ENCODE results near the gene SPOCK1. TPM values are rescaled to one million over a fixed set of nuclear protein-coding genes. Genes with fewer than 3 reads are reported as not detected.

SPOCK1 gene
- total RNA-seq = 2.6 and 14.5 TPM in 2 replicates

DNA sequence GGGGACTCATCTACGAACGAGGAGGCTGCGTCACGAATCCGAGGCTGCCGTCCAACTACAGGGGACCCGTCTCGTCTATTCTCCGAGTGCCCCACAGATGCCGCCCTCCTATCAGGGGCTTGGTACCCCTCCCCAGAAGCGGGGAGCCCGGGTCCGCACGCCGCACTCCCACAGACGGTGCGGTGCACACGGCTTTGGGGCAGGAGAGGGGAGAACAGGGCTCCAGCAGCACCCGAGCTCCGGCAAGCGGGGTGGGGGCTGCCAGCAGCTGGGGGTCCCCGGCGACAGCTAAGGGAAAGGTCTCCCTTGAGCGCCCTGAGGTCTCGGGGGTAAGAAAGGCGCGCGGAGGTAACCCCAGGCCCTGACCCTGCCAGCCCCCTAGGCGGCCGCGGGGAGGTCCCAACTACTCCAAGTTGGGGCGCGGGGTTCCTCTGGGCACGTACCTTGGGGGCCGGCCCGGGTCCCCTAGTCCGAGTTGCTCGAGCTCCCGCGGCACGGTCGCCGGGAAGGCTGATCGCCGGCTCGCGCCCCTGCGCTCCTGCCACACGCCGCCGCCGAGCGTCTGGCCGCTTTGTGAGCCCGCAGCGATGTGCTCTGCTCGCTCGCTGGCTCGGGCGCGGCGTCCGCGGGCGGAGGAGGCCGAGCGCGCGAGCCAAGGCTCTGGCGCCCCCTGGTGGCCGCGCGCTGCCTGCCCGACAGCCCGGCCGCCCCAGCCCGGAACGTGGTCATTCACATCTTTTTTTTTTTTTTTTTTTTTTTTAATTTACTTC, at the start of gene SPOCK1:
Gene SPOCK1 (minus strand): TSS at position 591 of the 770 bp plus-strand sequence.

Other genes with a start within 250 kb of the SPOCK1 start
- gene KLHL3, start 236.8 kb upstream of the SPOCK1 start, total RNA-seq = 1.1 and 4.8 TPM in 2 replicates

Measured in tracheal epithelial cell (primary cell).